ENCODE data around the gene TAF11L8.
"Not testable (repeated sequence)": the region's sequence is repeated elsewhere in the genome, so short reads cannot be mapped to it uniquely, and the experiment has no call there.

TAF11L8 gene

GRCh38 chr5:17607461-17607860 is 16.7 kb upstream of the TAF11L8 start:
- TF ChIP-seq ZNF146 (tag by site-specific recombination; IDR thresholded peaks at IDR 0.05): peak; percentile 58; the same call in 1 of the 2 replicates
- POLR2A ChIA-PET; H3K27ac ChIP-seq (ENCODE audit: extremely low read depth, low read depth, low read length); H3K9me3 ChIP-seq (ENCODE audit: control insufficient read depth, insufficient read depth, low read depth, low read length); H3K4me3 ChIP-seq (ENCODE audit: low read depth, low read length); H3K36me3 ChIP-seq (ENCODE audit: control insufficient read depth in 2 of 2, insufficient read depth in 1 of 2, low read length in 2 of 2); CTCF ChIA-PET; H3K4me1 ChIP-seq (ENCODE audit: control insufficient read depth, insufficient read depth, low read length): not testable (repeated sequence)

- TF ChIP-seq KLF16 (tag by site-specific recombination; IDR thresholded peaks at IDR 0.05): no peak
- no peak for TF ChIP-seq TCF7L2 (IDR thresholded peaks at IDR 0.05; ENCODE audit: borderline replicate concordance, low read depth, low read length)
- TF ChIP-seq ZSCAN4 (tag by site-specific recombination; IDR thresholded peaks at IDR 0.05): no peak
- Histone ChIP-seq H3K4me1 (ENCODE audit: control insufficient read depth, insufficient read depth, low read length) (no peaks in the 10 kb centered on the region), H3K36me3 (ENCODE audit: control insufficient read depth in 2 of 2, insufficient read depth in 1 of 2, low read length in 2 of 2) (no peaks in the 10 kb centered on the region), H3K27ac (ENCODE audit: extremely low read depth, low read depth, low read length) (no peak overlapping the region), H3K4me3 (ENCODE audit: low read depth, low read length) (no peak overlapping the region), H3K9me3 (ENCODE audit: control insufficient read depth, insufficient read depth, low read depth, low read length) (no peaks in the 10 kb centered on the region)
- POLR2A ChIA-PET: no interaction called here
- CTCF ChIA-PET: no interaction called here
Observed at GRCh38 chr5:17604951-17605350, 14.2 kb upstream of the TAF11L8 start.

GRCh38 chr5:17603880-17604279 is 13.1 kb upstream of the TAF11L8 start, which contains the start of gene TAF11L11:
Gene TAF11L11, plus strand, starts transcription at chr5:17604183.
- H3K9me3 ChIP-seq (ENCODE audit: control insufficient read depth, insufficient read depth, low read depth, low read length); POLR2A ChIA-PET; H3K36me3 ChIP-seq (ENCODE audit: control insufficient read depth in 2 of 2, insufficient read depth in 1 of 2, low read length in 2 of 2); H3K4me1 ChIP-seq (ENCODE audit: control insufficient read depth, insufficient read depth, low read length); H3K27ac ChIP-seq (ENCODE audit: extremely low read depth, low read depth, low read length); H3K4me3 ChIP-seq (ENCODE audit: low read depth, low read length); CTCF ChIA-PET: not testable (repeated sequence)
- TF ChIP-seq KLF1 (tag by site-specific recombination; IDR thresholded peaks at IDR 0.05) (peak; percentile 61), KLF17 (tag by site-specific recombination; IDR thresholded peaks at IDR 0.05) (0 out of 2 replicates have a peak, but pooled peaks have one; percentile 28)

GRCh38 chr5:17597728-17598127 is 7.0 kb upstream of the TAF11L8 start, which contains the start of gene TAF11L10:
Gene TAF11L10, minus strand, starts transcription at chr5:17597828.
- H3K4me3 ChIP-seq (ENCODE audit: low read depth, low read length); H3K9me3 ChIP-seq (ENCODE audit: control insufficient read depth, insufficient read depth, low read depth, low read length); H3K4me1 ChIP-seq (ENCODE audit: control insufficient read depth, insufficient read depth, low read length); POLR2A ChIA-PET; CTCF ChIA-PET; H3K27ac ChIP-seq (ENCODE audit: extremely low read depth, low read depth, low read length); H3K36me3 ChIP-seq (ENCODE audit: control insufficient read depth in 2 of 2, insufficient read depth in 1 of 2, low read length in 2 of 2): not testable (repeated sequence)

GRCh38 chr5:17594255-17594654 is 3.5 kb upstream of the TAF11L8 start, which contains the start of gene TAF11L9:
Gene TAF11L9, minus strand, starts transcription at chr5:17594394.
- H3K27ac ChIP-seq (ENCODE audit: extremely low read depth, low read depth, low read length); H3K4me1 ChIP-seq (ENCODE audit: control insufficient read depth, insufficient read depth, low read length); H3K36me3 ChIP-seq (ENCODE audit: control insufficient read depth in 2 of 2, insufficient read depth in 1 of 2, low read length in 2 of 2); POLR2A ChIA-PET; H3K4me3 ChIP-seq (ENCODE audit: low read depth, low read length); CTCF ChIA-PET; H3K9me3 ChIP-seq (ENCODE audit: control insufficient read depth, insufficient read depth, low read depth, low read length): not testable (repeated sequence)

GRCh38 chr5:17585658-17586057 is 5.1 kb downstream of the TAF11L8 start, which contains the start of gene TAF11L7:
Gene TAF11L7, minus strand, starts transcription at chr5:17585758.
- CTCF ChIA-PET; H3K4me3 ChIP-seq (ENCODE audit: low read depth, low read length); H3K27ac ChIP-seq (ENCODE audit: extremely low read depth, low read depth, low read length); H3K9me3 ChIP-seq (ENCODE audit: control insufficient read depth, insufficient read depth, low read depth, low read length); H3K4me1 ChIP-seq (ENCODE audit: control insufficient read depth, insufficient read depth, low read length); H3K36me3 ChIP-seq (ENCODE audit: control insufficient read depth in 2 of 2, insufficient read depth in 1 of 2, low read length in 2 of 2); POLR2A ChIA-PET: not testable (repeated sequence)
